GM21529 (cell line): ENCODE measurements around the gene HOXC4.
"Not testable (repeated sequence)": the region's sequence is repeated elsewhere in the genome, so short reads cannot be mapped to it uniquely, and the experiment has no call there.

ENCODE experiments used
- ATAC-seq: cut with Tn5 transposase; IDR thresholded peaks from one replicate; pipeline ENCODE4 v1.9.1; 2021; ENCODE audit not compliant: unreplicated experiment

The HOXC4 gene

DNA sequence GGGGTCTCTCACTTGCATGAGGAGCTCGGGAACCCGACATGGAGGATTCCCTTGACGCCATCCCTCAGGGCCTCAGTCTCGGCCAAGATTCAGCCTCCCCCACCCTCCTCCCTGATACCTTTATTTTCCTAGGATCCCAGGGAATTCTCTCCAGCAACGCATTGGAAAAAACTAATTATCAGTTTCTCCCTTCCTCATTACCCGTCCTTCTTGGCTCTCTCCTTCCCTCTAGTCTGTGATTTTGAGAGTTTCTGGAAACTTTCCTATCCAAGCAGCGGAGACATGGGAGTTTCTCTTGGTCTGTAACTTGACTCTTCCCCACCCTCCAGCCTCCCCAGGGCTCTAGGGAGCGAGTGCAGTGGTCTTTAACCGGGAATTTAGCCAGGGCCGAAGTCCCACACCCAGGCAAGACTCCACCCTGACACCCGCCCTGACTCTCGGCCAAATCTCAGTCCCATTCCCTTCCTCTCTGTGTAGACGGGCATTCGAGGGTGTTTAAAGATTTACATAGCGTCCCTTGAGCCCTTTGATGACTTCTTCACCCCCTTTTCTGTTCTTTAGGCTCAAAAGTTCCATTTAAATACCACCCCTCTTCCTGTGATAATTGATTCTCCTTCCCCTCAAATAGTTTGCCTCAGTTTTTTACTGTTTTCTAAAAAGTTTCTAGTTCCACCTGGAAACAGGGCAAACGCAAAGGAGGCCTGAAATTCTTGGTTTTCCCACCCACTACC, 14.1 kb upstream of the HOXC4 start:
- no peak for ATAC-seq

DNA sequence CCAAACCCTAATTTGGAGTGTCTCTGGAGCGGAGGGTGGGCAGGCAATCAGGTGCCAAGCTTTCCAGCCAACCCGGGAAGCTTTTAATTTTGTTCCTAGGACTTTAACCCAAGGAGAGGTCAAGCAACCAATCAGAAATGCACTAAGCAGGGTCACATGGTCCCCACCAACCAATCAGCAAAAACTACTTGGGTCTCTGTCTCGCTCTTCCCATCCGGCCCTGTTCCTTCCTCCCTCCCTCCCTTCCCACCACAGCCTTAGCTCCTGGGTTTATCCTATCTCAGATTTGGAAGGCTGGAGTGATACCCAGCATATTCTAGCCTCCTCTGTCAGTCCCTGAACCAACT, 13.5 kb upstream of the HOXC4 start:
- no peak for ATAC-seq

GRCh38 chr12:54040648-54041047, 13.0 kb upstream of the HOXC4 start:
- ATAC-seq, result no peak

DNA sequence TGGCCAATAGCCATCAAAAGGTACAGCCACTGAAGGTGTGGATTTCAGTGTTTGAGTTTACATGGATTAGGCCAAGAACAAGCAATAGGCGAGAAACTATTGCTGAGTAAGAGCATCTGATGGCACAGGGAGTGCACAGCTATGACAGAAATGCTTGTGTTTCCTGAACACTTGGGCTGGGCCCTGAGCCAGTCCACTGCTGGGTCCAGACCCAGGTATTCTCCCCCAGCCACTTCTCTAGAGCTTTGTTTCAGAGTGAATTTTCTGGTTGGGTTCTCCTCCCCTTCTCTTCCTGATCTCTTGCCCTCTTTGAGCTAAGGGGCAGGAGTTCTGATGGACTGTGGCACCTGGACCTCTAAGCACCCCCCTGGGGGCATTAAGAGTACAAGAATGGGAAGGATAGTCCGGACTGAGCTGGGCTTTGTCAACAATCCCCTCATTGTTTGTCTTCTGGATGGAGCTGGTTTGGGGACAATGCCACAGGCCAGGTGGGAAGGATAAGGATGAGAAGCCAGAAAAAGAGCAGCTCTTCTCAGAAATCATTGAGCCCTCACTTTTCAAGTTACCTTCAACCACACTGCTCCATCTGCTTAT, 12.4 kb upstream of the HOXC4 start:
- no peak for ATAC-seq

DNA sequence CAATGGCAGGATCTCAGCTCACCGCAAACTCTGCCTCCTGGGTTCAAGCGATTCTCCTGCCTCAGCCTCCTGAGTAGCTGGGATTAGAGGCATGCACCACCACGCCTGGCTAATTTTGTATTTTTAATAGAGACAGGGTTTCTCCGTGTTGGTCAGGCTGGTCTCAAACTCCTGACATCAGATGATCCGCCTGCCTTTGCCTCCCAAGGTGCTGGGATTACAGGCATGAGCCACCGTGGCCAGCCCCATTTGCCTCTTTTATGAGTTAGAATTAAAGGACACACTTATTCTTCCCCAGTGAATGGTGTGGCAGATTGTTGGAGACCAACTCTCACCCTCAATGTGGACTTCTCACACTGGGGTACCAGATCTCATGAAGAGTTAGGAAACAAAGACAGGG, 11.6 kb upstream of the HOXC4 start:
- not testable (repeated sequence) for ATAC-seq

DNA sequence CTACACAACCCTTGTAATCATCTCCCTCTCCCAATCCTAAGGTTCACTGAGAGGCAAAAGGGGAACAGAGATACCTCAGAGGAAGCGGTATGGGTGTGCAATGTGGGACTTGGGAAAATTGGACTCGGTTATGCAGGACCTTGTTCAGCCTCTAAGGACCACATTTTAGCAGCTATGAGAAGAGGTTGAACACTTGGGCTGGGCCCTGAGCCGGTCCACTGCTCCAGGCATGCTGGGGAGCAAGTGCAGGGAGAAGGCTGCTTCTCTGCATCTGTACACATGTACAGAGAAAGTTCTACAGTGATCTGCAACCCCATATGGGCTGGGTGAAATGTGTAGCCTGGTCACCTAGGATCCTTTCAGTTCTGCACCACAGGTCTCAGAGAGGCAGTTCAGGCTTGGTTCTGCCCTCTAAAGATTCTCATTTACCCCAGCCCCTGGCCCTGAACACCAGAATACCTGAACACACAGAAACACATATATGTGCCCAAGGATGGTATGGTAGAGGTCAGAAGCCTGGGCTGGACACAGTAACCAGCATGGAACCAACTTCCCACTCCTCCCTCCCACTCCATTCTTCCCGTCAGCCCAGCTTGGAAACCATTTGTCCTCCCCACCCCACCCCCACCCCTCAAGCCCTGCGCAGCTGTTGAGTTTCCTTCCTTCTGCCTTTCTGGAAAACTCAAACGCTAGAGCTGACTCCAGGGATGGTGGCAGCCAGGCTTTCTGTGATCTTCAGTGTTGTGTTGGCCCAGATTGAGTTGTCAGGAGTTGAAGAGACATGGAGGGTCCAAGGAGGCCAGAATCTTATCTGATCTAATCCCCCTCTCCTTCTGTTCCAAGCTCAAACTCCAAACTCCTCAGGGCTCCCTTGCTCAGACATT, 10.4 kb upstream of the HOXC4 start:
- no peak for ATAC-seq

GRCh38 chr12:54044425-54045103, 9.1 kb upstream of the HOXC4 start:
- ATAC-seq, result no peak

DNA sequence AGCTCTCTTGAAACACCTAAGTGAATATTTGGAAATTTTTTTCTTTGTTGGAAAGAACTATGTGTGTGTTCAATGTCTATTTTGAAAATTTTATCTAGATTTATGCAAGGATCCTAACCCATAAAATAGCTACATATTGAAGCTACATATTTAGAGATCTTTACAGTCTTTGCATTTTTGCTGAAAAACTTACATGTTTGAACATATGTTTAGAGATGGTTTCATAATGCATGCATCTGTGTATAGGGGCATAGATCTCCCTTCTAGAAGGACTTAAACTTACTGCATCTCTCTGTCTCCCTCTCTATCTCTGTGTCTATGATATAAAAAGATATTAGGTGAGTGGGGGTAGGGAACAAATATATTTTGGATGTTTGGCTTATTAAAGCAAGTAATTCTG, 8.2 kb upstream of the HOXC4 start:
- no peak for ATAC-seq

DNA sequence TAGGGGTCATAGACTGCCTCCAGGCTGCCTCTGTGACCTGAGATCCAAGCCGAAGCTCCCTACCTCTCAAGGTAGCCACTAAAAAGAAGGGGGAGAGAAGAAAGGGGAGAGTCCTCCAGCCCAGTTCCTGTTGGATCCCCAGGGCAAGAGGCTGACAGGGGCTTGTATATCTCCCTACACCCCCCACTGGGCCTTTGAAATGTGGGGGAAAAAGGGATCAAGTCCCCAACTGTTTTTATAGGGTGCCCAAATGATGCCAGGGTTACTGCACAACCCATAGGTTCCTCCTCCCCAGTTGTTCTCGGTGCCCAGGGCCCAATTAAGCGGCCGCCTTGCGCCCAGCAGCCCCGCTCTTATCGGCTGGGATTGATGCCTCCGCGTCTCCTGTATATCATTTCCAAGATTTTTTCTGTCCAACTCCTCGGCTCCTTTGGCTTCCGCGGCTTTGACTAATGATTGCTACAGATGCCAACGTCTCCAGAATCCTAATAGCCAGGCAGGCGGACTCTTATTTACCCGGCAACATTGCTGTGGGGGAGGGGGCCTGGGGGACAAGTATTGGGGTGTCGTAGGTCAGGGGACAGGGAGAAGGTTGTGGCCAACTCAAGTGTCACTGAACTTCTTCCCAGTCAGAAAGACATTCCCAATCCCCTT, 7.6 kb upstream of the HOXC4 start:
- no peak for ATAC-seq

GRCh38 chr12:54046809-54047159, 6.9 kb upstream of the HOXC4 start:
- no peak for ATAC-seq

- ATAC-seq, result no peak
Observed at GRCh38 chr12:54047160-54047963, 6.3 kb upstream of the HOXC4 start.

GRCh38 chr12:54047964-54048303, 5.7 kb upstream of the HOXC4 start:
- ATAC-seq, result no peak

- ATAC-seq, result no peak
Observed at GRCh38 chr12:54048406-54049093, 5.1 kb upstream of the HOXC4 start.

DNA sequence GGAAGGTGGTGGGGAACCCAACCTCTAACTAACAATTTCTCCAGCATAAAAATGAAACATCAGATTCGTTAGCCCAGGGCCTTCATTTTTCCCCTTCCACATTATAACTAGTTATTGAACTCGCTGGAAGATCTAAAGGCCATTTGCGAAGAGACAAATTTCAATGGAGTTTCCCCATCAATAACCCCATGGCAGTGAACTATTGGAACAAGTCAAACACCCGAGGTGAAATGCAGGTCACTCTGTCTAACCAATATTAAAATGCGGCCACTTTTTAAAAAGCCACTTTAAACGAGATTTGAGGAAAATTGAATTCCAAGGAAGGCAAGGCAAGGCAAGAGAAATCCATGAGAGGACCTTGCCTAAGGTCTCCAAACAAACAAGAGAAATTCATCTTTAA, 4.5 kb upstream of the HOXC4 start:
- no peak for ATAC-seq

DNA sequence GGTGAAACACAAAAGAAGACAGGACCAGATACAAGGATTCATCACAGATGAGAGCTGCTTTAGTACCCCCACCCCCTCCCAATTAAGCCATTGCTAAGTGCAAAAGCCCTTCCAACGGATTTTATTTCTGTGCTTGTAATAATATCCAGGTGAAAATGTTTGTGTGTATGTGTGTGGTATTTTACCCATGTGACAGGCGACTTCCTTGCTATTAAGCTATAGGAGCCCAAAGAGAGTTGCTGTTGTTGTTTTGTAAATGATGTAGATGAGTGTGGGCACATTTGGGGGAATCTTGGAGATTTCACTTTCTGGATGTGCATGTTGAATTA, 3.2 kb upstream of the HOXC4 start:
- ATAC-seq, result no peak

- no peak for ATAC-seq
Observed at GRCh38 chr12:54051026-54051842, 2.4 kb upstream of the HOXC4 start.

GRCh38 chr12:54051874-54052437, 1.7 kb upstream of the HOXC4 start:
- no peak for ATAC-seq

- no peak for ATAC-seq
Observed at GRCh38 chr12:54052438-54053002, 1.1 kb upstream of the HOXC4 start.
